Measurements from ENCODE around the gene PLCG1.

GRCh38 chr20:41170386-41171105 is 33.2 kb downstream of the PLCG1 start:
- no peak for TF ChIP-seq CTCF (IDR thresholded peaks at IDR 0.05)
- TF ChIP-seq POLR2AphosphoS5 (IDR thresholded peaks at IDR 0.05), result no peak
- no peak for TF ChIP-seq EP300 (IDR thresholded peaks at IDR 0.05)
- TF ChIP-seq POLR2A (IDR thresholded peaks at IDR 0.05), result no peak

All from suprapubic skin (tissue), 4 donors.